GM19043 (cell line): ENCODE data around the gene ABHD8.

Experiments
- ATAC-seq: cut with Tn5 transposase; IDR thresholded peaks from one replicate; pipeline ENCODE4 v1.9.1; 2021; ENCODE audit warnings: low read depth; ENCODE audit not compliant: unreplicated experiment

ABHD8 gene

GRCh38 chr19:17244618-17245534 lies 58.3 kb downstream of the ABHD8 start:
- no peak for ATAC-seq

DNA sequence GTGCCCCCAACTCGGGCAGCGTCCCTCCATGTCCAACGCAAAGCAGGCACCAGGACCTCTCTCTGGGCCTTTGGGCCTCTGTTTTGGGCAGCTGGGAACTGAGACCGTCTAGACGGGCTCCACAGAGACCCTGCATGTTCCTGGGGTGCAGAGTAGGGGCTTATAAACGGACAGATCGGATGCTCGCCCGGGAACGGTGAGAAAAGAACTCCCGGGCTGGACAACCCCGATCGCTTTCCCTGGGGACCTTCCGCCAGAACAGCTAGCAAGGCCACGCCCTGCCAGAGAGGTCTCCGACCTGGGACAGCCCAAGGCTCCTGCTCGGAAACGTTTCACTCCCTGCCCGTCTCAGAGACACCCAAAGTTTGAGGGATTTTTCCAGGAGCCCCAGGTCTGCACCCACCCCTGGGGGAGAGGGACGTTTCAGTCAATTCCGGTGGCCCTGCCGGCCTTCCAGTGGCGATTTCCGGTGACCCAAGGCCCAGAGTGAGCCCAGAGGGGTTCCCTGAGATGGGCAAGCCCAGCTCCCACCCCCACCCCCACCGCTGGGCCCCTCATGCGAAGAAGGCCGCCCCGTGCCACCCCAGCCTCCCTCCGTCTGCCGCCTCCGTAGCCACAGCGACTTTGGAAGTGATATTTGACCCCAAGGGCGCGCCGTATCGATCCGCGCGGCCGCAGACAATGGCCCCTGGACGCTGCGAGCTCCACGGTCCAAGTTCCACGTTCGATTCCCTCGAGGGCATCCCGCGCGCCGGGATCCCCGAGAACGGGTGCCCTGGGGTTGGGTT lies 59.2 kb downstream of the ABHD8 start:
- no peak for ATAC-seq

GRCh38 chr19:17243211-17243829 lies 59.9 kb downstream of the ABHD8 start:
- no peak for ATAC-seq

DNA sequence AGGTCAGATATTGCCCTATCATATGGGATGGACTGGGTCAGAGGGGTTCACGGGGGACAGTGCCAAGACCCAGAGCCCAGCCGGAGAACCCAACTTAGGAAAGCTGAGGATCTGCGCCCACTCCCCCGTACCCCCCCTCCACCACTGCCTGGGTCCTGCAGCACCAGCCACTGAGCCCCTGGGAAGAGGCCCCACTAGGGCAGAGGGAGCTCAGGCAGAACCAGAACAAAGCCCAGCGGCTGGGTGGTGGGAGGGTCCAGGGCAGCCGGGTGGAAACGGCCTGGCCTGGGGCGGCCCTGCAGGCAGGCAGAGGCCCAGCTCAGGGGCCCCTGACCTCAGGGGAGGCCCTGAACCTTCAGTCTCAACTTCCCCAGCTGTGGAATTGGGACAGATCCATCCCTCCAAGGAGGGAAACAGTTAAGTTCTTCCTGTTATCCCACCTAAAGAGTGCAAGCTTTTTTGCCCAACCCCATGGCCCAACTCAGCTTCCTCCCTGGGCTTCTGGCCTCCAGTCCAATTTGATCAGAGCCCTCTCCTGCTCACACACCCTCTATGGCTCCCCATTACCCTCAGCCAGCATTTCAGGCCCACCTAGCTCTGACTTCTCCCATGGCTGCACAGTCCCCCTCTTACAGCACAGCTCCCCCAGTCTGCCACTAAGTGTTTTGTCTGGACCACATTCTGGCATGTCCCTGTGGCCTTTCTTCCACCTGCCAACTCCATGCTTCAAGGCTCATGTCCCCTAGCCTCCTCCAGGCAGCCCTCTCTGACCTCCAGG lies 60.6 kb downstream of the ABHD8 start:
- ATAC-seq: no peak
